UCSD-AML1 (cell line): ENCODE measurements around the gene ASPHD2.
"Not testable (repeated sequence)": the region's sequence is repeated elsewhere in the genome, so short reads cannot be mapped to it uniquely, and the experiment has no call there.

ENCODE experiments used
- DNase-seq: peaks from one replicate; lab custom pipeline; 2025; ENCODE audit not compliant: unreplicated experiment; lab: John Stamatoyannopoulos, UW

The ASPHD2 gene, protein sequence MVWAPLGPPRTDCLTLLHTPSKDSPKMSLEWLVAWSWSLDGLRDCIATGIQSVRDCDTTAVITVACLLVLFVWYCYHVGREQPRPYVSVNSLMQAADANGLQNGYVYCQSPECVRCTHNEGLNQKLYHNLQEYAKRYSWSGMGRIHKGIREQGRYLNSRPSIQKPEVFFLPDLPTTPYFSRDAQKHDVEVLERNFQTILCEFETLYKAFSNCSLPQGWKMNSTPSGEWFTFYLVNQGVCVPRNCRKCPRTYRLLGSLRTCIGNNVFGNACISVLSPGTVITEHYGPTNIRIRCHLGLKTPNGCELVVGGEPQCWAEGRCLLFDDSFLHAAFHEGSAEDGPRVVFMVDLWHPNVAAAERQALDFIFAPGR

DNA sequence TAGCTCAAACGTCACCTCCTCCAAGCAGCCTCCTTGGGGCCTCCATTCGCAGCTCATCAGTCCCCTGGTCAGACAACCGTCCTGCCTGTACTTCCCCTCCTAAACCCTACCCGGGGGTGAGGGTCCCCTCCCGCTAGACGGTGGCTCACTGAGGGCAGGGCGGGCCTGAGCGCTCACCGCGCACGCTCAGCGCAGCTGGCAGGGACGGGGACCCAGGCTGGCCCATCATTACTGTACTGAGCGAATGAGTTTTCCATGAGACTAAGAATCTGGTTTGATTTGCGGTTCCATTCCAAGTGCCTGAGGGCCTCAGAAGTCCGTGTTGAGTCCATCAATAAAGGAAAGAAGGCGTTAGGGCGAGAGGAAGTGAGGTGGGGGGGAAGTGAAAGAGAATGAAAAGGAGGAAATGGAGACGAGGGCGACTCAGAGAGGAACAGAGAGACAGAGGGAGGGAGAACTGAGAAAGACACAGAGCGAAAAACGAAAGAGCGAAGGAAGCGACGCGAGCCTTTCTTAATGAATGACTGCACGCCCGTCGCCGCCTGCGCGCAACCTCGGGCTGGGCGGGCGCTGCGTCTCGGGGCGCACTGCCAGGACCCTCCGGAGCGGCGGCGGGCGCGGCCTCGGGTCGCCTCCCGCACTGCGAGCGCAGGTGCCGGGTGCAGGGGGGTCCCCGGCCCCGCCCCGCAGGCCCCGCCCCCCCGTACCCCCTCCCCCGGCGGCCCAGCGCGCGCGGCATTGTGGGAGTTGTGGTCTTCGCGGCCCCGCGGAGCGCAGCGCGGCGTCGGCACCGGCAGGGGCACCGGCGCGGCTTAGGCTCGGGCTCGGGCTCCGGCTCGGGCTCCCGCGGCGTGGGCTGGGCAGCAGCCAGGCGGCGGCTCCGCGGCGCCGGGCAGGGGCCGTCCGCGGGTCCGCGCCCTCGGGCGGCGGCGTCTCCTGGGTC lies at the start of gene ASPHD2:
ASPHD2 (plus strand) TSS at position 746 of the 943 bp plus-strand sequence. CDS start 4,356 bp downstream, outside the sequence.
- DNase-seq, result peak; percentile 59

DNA sequence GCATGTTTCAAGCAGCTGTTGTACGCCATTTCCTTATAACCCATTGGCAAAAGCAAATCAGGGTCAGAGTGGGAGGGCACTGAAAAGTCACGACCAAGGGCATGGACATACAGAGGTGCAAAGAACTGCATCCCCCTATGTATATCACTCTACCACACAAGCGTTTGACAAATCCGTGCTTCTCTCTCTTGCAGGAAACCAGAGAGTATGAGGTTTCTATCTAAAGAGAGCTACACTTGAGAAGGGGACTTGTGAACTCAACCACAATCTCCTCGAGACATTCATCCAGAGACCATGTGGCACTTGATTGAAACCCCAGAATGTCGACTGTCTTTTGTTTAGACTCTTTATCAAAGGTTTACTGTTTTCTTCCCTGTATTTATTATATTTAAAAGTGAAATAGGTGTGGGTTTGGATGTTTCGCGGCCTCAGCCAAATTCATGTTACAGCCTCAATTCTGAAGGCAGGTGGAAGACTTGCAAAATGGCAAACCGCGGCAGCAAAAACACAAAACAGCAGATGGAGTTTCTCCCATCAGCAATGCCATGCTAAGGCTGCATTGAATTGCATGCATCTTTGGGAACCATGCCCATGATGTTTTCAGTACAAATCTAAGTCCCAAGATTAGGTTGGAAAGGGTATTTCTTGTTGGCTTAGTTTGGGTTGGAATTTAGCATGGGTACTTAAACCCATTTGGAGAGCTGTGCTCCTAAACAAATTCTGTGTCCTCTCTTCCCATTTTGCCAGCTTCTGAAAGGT lies 48.8 kb upstream of the ASPHD2 start:
- DNase-seq, result no peak

DNA sequence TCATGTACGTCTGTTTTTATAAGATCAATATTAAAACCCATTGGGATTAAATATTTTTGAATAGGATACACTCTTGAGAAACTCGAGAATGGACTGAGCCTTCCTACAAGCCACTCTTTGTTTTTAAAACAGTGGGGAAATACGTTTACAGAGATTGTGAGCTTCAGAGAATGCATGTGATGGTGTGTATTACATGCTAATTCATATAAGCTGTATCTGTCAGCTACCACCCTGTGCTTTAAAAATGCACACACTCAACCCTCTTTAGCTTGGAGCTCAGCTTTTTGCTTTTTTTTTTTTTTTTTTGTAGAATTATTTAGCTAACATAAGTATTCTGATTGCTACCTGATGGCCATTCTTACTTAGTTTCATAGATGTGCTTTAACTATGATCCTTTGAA lies 46.3 kb upstream of the ASPHD2 start:
- DNase-seq, result no peak

DNA sequence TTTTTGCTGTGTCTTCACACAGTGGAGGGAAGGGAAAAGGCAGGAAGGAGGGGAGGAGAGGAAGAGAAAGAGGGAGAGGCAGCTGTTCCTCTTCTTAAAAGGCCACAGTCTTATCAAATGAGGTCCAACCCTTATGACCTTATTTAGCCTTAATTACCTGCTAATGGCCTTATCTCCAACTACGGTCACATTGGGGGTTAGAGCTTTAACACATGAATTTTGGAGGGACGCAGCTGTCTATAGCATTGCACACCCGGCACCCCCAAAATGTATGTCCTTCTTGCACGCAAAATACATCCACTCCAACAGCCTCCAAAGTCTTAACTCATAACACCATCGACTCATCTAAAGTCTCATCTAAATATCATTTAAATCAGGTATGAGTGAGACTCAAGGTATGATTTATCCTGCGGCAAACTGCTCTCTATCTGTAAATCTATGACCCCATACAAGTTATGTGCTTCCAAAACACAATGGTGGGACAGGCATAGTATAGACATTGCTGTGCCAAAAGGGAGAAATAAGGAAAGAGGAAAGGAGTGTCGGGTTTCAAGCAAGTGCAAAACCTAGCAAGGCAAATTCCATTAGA lies 45.0 kb upstream of the ASPHD2 start:
- DNase-seq, result no peak

DNA sequence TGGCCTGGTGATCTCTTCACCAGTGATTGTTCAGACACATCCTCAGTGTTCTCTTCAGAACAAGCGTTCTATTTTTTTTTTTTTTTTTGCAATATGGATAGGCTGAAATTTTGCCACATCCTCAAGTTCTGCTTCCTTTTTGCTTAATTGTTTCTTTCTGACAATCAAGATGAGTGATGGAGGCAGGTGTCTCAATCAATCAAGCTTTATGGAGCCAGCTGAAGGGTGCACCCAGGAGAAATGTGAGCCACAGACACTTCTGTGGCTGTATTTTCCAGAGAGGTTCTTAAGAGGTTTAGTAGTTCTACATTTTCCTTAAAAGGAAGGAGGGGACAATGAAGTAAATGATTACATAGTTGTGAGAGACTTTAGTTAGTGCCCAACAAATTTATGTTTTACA lies 43.9 kb upstream of the ASPHD2 start:
- no peak for DNase-seq

DNA sequence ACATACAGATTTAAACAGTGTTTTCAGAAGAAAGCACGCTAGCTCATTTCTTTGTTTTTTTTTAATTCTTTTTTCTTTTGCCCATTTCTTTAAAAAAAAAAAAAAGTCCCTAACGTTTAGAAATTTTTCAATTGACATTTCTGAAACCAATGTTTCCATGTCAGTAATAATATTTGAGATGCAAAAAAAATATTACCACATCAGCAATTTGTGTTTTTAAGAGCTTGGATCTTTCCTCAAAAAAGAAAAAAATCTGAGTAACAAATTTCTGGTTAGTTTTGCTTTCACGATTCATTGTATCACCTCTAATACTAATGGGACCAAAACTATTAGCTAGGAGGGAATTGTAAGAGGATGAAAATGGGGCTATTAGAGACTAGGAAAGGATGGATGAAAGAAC lies 39.9 kb upstream of the ASPHD2 start:
- no peak for DNase-seq

DNA sequence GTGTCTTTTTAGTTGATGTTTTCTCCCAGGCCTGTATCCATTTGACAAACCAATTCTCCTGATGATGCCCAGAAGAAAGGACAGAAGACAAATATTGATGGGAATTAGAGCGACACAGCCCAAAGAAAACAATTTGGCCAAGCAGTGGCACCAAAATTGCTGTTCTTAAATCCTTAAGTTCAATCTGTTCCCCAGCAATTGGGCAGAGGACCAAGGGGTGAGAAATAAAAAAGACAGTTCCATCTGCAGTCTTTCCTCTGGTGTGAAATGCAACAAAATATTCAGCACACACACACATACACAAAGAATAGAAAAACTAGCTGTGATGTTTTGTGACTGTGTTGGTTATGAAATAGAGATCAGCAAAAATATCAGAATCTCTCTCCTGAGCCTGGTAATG lies 38.0 kb upstream of the ASPHD2 start:
- DNase-seq, result no peak

DNA sequence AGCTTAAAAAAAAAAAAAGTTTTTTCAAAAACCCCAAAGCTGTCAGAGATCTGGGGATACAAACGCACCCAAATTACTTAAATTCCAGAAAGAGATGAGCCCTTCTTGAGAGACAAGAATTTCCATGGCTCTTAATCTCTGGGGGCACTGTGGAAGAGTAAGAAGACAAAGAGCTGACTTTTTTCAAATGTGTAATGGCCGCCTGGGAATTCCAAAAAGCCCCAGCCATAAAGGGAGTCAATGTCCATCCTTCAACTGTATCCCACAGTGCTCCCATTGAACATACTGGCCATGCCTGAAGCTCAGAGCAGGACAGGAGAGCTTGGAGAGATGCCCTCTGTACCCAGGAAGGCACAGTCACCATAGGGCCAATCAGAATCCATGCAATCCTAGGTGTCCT lies 37.4 kb upstream of the ASPHD2 start:
- no peak for DNase-seq

DNA sequence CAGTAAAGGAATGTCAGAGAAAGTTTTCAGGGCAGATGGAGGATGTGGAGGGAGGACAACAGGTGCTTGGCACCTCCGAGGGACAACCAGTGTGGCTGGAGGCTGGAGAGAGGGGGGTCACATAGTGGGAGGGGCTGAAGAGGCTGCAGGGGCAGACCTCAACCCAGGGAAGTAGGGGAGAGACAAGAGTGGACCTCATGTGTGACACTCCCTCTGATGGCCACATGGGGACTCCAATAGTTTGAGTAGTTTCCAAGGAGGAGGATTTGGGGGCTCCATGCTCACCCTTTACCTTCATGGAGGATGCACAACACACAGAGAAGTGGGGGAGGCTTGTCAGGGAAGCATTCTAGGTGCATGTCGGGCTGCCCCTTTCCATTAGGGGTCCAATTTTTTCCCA lies 35.1 kb upstream of the ASPHD2 start:
- DNase-seq, result no peak

DNA sequence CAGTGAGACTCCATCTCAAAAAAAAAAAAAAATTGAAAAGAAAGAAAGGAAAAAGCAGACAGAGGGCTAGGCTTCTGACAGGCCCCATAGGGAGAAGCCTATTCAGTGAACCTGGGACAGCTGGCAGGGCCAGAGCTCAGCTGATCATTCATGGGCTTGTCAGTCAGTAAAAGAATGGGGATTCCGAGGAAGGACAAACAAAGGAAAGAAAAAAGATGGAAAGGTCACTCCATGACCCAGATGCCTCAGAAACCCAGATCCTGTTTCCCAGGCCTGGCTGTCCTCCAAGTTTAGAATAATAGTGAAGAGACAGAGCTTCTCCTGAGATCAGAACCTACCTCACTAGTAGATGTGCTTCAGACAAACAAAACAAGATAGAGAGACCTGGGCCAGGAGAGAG lies 34.3 kb upstream of the ASPHD2 start:
- DNase-seq, result no peak

DNA sequence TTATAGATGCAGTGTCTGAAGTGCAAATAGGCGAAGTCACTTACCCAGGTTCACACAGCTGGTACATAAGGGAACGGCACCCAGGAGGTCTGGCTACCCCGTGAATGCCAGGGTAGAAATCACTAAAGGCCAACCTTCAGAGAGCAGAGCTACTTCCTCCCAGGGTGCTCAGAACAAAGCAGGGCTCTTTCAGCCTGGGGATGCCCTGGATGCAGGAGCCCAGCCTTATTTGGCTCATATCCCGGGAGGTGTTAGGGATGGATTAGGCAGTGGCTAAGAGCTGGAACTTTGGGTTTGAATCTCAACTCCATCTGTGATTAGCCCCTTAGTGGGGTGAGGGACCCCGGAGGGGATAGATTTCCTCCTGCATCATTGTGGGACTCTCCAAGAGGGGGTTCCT lies 33.1 kb upstream of the ASPHD2 start:
- DNase-seq, result no peak

DNA sequence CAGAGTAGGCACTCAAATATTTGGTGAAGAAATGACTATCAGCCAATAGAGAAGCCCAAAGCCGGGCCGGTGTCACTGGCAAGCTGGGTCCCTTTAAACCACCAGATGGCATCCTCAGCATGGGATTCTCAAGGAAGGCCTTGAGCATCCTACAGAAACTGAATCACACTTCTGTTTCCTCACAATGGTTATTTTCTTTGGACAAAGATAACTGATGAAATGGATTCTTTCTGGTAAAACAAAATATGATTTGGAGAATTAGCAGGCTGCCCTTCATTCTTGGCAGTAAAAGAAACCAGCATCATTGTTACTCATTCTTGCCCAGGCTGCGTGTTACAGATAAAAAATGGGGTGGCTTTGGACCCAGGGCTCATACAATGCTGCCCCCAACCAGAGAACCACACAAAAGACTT lies 30.3 kb upstream of the ASPHD2 start:
- DNase-seq, result peak; percentile 48

DNA sequence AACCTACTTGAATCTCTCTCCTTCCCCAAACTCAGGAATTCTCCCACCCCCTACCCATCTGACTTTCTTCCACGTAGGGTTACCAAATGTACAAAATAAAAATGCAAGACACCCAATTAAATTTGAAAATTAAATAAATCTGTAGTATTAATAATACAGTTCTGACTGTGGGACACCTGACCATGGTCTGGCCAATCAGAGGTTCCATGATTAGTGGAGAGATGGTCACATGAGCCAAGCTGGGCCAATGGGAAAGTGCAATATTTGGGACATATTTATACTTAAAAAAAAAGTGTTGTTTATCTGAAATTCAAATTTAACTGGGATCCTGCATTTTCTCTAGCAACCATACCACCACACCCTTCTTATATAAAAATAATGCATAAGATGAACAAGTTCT lies 29.8 kb upstream of the ASPHD2 start:
- no peak for DNase-seq

DNA sequence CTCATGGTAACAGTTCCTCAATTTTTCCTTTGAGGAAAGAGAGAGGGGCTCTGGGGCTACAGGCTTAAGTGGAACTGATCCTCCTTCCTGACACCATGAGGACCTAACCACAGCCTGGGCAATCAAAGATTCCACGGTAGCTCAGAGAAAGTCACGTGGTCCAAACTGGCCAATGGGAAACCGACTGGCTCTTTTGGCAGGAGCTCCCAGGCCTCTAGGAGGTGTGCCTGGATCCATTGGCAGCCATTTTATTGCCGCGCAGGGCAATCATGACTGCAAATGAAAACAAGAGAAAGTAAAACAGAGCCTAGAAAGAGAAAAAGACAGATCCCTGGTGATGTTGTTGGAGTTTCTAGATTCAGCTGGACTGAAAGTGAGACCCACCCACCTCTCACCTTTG lies 27.3 kb upstream of the ASPHD2 start:
- DNase-seq, result no peak

DNA sequence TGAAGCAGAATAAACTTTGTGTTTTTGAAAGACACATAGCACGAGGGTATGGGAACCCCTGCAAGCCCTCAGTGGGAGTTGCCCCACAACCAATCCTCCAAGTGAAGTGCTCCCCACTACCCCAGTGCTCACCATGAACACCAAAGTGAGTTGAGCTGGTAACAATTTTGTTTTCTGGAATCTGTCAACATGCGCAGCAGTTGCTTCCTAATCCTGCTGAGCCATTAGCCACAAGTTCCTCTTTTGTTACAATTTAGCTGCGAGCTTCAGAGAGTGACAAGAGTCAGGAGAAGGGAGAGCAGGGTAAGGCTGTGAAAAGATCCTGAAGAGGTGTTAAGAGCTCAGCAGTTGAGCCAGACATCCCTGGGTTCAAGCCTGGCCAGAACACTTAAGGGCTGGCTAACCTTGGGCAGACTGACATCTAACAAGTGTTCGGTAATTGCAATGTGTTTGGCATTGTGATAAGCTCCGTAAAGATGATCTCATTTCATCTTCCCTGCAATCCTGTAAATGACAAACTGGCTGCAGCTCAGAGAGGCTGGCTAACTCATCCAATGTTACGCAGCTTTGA lies 24.1 kb upstream of the ASPHD2 start:
- DNase-seq, result peak; percentile 30

DNA sequence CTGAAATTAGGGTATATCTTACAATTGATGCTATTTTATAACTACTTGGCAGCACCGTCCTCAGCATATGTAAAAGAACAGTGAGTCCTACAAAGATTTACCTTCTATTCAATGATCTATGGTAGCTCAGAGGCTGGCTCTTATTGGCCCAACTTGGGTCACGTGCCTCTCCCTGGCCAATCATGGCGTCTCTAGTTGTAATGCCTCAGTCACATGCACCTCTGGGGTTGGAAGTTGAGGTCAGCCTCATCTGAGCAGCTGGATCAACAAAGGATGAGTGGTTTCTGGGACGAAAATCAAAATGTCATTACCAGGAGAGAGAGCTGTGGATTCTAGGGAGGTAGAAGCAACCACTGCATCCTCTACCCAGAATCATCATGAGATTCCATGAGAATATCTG lies 22.9 kb upstream of the ASPHD2 start:
- no peak for DNase-seq

DNA sequence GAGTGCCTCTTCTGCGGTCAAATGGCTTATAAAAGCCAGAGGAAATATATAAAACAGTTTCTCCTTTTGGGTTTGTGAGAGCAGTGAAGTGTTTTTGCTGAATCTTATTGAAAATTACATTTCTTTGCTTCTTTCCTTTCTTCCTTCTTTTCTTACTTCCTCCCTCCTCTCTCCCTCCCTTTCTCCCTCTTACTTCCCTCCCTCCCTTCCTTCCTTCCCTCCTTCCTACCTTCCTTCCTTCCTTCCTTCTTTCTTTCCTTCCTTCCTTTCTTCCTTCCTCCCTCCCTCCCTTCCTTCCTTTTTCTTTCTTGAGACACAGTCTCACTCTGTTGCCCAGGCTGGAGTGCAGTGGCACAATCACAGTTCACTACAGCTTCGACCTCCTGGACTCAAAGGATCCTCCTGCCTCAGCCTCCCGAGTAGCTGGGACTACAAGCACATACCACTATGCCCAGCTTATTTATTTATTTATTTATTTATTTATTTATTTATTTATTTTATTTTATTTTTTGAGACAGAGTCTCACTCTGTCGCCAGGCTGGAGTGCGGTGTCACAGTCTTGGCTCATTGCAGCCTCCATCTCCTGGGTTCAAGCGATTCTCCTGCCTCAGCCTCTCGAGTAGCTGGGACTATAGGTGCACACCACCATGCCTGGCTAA lies 20.4 kb upstream of the ASPHD2 start:
- DNase-seq, result not testable (repeated sequence)

DNA sequence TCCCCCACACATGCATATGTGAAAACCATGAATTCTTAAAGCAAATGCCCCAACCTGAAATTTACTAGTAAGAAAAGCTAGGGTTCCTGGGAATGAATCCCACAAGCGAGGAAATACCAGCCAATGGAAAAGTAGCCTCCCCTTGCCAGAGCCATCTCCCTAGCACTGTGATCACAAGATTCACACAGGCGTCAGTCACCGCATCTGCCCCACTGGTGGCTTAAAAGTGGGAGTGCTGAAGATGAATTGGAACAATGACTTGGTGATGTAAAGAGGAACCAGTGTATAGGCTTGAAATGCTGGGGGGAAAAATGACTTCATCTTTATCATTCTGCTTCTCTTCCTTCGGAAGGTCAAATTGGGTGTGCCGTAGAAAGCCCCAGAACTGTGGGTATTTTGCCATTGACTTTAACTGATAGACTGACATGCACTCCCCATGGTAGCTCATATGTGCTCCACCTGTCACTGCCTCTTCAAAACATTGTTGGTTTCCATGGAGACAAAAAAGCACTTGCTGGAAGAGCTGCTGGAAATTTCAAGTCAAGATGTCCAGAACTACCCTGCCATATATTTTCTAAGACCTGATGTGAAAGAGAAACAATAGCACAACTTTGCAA lies 19.2 kb upstream of the ASPHD2 start:
- DNase-seq, result no peak

DNA sequence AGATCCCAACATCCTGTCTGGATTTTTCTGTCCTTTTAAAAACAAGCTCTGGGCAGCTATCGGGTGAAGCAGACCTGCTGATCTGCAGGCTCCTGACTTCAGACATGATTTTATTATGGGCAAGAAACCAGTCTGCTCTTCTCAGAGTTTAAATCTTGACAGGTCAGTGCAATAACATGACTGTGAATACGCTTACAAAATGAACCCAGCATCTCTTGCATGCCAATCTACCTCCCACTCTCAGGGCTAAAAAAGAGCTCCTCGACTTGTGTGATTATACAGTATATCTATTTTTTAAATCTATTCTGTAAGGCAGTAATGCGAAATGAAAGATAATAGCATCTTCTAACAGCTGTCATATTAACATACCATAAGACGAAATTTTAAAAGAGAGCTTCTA lies 18.7 kb upstream of the ASPHD2 start:
- no peak for DNase-seq

DNA sequence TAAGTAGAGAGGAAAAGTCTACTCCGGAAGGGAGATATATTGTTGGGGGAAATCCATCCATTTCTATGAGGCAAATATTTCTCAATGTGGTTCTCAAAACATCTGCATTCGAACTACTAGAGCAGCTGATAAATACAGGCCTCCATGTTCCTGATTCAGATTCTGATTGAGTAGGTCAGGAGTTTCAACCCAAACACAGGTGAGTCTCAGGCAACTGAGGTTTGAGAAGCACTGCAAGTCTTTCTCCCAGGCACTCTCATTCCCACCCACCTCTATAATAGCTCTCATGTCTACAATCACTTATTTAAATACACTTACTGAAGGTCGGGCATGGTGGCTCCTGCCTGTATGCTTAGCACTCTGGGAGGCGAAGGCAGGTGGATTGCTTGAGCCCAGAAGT lies 14.7 kb upstream of the ASPHD2 start:
- DNase-seq, result no peak
